RPMI8226 (cell line): ENCODE data around the gene HFM1.
"Not testable (repeated sequence)": the region's sequence is repeated elsewhere in the genome, so short reads cannot be mapped to it uniquely, and the experiment has no call there.

Experiments
- DNase-seq: peaks from one replicate; pipeline ENCODE4 v3.0.0-alpha.2; 2015

HFM1 gene

DNA sequence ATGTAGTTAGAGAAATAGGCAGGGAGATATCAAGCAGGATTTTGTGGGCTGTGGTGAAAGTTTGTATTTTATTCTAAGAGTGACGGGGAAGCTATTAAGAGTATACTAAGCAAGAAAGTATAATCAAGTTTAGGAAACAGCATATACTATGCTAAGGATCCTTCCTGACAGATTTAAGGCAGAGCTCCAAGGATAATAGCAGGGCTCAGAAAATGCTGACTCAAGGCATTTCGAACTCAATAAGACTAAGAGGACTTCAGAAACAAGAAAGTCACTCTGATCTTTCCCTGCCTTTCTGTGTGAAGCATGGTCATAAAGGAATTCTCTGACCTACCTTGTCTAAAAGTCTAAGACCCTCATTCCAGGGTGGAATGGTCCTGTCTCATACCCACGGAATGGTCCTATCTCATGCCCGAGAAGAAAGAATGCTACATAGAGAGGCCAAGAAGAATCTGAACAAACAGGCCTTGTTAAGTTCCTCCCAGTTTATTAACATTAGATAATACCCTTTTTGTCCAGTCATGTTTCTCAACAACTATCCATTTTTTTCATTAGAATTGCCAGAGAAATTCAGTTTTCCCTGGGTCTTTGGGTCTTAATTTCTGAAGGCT, 59.1 kb downstream of the HFM1 start:
- DNase-seq: no peak

GRCh38 chr1:91338501-91338900, 66.1 kb downstream of the HFM1 start:
- no peak for DNase-seq

GRCh38 chr1:91335603-91336002, 69.0 kb downstream of the HFM1 start:
- no peak for DNase-seq

DNA sequence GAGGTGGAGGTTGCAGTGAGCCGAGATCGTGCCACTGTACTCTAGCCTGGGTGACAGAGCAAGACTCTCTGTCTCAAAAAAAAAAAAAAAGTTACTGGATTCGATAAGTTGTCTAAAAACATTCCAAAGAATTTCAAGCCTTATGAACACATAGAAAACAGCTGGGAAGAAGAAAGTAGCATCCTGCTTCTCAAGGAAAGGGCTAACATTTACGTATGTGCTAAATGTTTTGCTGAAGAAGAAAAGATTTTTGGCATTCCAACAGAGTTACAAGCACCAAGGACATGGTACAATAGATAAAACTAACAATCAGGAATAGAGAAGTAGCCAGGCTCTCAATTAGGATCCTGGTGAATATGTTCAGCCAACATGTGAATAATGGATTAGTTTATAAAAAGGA, 69.8 kb downstream of the HFM1 start:
- no peak for DNase-seq

DNA sequence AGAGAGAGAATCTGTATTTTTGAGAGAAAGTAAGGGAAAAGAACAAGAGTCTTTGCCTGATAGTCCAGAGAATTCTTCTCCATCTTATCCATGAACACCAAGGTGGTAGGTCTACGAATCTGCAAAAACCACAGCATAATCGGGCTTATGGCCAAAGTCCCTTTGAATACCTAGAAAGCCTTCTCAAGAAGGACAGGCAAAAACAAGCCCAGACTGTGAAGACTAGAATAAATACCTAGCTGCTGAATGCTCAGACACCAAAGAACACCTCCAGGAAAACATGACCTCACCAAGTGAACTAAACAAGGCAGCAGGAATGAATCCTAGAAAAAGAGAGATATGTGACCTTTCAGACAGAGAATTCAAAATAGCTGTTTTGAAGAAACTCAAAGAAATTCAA, 79.2 kb downstream of the HFM1 start:
- DNase-seq: no peak

- DNase-seq: no peak
Measured at GRCh38 chr1:91314643-91315042, 90.0 kb downstream of the HFM1 start.

- DNase-seq: no peak
Measured at GRCh38 chr1:91311672-91312071, 93.0 kb downstream of the HFM1 start.

GRCh38 chr1:91308544-91308943, 96.1 kb downstream of the HFM1 start:
- DNase-seq: no peak

- DNase-seq: no peak
Measured at GRCh38 chr1:91307784-91308409, 96.7 kb downstream of the HFM1 start.

DNA sequence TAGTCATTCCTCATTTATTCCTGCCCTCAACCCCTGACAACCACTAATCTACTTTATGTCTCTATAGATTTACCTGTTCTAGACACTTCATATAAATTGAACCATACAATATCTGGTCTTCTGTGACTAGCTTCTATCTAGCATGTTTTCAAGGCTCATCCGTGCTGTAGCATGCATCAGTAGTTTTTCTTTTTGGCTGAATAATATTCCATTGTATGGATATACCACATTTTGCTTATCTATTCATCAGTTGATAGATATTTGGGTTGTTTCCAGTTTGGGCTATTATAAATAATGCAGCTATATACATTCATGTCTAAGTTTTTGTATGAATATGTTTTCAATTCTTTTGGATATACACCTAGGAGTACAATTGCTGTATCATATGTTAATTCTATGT, 101.5 kb downstream of the HFM1 start:
- no peak for DNase-seq

- not testable (repeated sequence) for DNase-seq
Measured at GRCh38 chr1:91288843-91289553, 115.6 kb downstream of the HFM1 start.

GRCh38 chr1:91286962-91287317, 117.7 kb downstream of the HFM1 start:
- not testable (repeated sequence) for DNase-seq

DNA sequence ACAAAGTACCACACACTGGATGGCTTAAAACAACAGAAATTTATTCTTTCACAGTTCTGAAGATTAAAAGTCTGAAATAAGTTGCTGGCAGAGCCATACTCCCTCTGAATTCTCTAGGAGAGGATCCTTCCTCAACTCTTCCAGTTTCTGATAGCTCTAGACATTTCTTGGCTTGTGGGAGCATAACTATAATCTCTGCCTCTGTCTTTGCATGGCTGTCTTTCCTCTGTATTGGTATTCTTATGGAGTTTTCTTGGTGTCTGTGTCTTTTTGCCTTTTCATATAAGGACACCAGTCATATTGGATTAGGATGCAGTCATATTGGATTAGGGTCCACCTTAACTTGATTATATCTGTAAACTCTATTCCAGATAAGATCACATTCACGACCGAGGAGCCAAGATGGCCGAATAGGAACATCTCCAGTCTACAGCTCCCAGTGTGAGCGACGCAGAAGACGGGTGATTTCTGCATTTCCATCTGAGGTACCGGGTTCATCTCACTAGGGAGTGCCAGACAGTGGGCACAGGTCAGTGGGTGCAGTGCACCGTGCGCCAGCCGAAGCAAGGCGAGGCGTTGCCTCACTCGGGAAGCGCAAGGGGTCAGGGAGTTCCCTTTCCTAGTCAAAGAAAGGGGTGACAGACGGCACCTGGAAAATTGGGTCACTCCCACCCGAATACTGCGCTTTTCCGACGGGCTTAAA, 118.2 kb downstream of the HFM1 start:
- DNase-seq: not testable (repeated sequence)

- no peak for DNase-seq
Measured at GRCh38 chr1:91283421-91283726, 121.3 kb downstream of the HFM1 start.

GRCh38 chr1:91282695-91283420, 121.8 kb downstream of the HFM1 start:
- DNase-seq: peak; percentile 47

DNA sequence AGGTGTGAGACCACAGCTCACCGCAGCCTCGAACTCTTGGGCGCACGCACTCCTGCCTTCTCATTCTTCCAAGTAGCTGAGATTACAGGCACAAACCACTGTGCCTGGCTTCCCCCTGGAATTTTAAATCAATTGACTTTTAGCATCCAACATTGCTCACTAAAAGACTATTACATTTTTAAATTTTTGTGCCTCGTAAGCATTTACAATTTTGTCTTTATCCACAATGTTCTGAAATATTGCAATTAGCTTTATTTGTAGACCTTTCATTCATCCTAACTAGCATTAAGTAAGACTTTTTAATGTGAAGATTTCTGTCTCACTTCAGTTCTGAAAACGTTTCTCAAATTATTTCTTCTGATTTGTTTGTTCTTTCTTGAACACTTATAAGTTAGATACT, 122.9 kb downstream of the HFM1 start:
- DNase-seq: no peak

- peak; percentile 3 for DNase-seq
Measured at GRCh38 chr1:91278754-91279153, 125.9 kb downstream of the HFM1 start.

DNA sequence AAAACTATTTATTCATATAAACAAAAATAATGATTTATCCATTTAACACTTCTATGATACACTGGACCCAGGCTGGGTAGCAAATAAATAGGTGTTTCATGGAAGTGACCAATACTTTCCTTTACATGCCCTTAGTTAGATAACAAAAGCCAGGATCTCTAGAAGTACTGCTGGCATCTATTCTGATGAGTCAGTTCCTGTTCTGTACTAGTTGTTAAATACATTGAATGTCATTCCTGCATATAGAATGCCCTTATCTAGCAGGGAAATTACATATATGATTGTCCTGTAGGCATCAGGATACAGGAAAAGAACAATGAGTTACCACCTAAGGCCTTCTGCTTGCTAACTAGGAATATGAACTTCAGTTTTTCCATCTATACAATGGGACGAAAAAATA, 130.8 kb downstream of the HFM1 start:
- DNase-seq: no peak

- no peak for DNase-seq
Measured at GRCh38 chr1:91261655-91262054, 143.0 kb downstream of the HFM1 start.

DNA sequence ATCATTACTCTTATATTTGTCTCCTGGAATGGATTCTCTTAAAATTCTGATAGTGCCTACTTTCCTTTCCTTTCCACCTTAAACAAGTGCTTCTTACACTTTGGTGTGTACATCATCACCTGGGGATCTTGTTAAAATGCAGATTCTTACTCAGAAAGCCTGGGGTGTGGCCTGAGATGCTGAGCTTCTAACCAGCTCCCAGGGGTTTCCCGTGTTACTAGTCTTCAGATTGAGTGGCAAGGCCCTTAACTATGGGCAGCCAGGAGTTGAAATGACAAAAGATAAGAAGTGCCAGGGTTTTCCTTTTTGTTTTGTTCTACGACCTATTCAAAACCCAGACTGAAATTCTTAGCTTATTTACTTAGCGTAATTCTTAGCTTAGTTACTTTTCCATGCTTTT, 159.2 kb downstream of the HFM1 start:
- DNase-seq: no peak

GRCh38 chr1:91244737-91245136, 159.9 kb downstream of the HFM1 start:
- no peak for DNase-seq

DNA sequence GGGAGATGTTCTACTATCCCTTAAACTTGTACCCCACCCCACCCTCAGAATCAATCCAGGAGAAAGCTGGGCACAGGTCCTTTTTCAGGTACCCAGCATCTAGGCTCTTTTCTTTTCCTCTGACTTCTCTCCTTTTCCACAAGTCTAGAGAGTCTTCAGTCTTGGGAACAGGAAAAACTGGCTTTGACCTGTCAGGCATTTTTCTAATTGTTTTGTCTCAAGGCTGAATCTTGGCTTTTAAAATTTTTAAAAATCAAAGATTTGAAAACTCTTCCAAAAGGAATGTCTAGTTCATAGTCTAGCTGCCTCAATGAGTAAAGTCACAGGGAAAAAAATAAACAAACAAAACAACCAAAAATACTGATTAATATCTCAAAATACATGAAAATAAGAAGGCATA, 161.5 kb downstream of the HFM1 start:
- DNase-seq: no peak

GRCh38 chr1:91234181-91234580, 170.5 kb downstream of the HFM1 start:
- no peak for DNase-seq
